Ishikawa (cell line): ENCODE measurements around the gene TINAGL1.

ENCODE experiments used
- CEBPB ChIP-seq: IDR thresholded peaks from 2 replicates; pipeline ENCODE4 v1.6.1; 2012
- CREB1 ChIP-seq: IDR thresholded peaks from 2 replicates; pipeline ENCODE4 v1.6.1; 2012; ENCODE audit warnings: low read depth
- EGR1 ChIP-seq: IDR thresholded peaks from 2 replicates; pipeline ENCODE4 v1.6.1; 2012
- EP300 ChIP-seq: IDR thresholded peaks from 2 replicates; pipeline ENCODE4 v1.6.1; 2012; ENCODE audit warnings: borderline replicate concordance
- MAX ChIP-seq: IDR thresholded peaks from 2 replicates; pipeline ENCODE4 v1.6.1; 2012
- RAD21 ChIP-seq: IDR thresholded peaks from 2 replicates; pipeline ENCODE4 v1.6.1; 2012; ENCODE audit warnings: low read depth
- TCF12 ChIP-seq: IDR thresholded peaks from 2 replicates; pipeline ENCODE4 v1.6.1; 2012; ENCODE audit warnings: low read depth
- TEAD4 ChIP-seq: IDR thresholded peaks from 2 replicates; pipeline ENCODE4 v1.6.1; 2012
- USF1 ChIP-seq: IDR thresholded peaks from 2 replicates; pipeline ENCODE4 v1.6.1; 2012
- YY1 ChIP-seq: IDR thresholded peaks from 2 replicates; pipeline ENCODE4 v1.6.1; 2012; ENCODE audit warnings: low read depth
- ZBTB7A ChIP-seq: IDR thresholded peaks from 2 replicates; pipeline ENCODE4 v1.6.1; 2012; ENCODE audit warnings: low read depth
- TF ChIP-seq, protein P1 (sequence below): IDR thresholded peaks from 2 replicates; pipeline ENCODE4 v1.6.1; 2012; ENCODE audit warnings: low read depth, mild to moderate bottlenecking

- TF ChIP-seq YY1, result no peak
- no peak for TF ChIP-seq ZBTB7A
- TF ChIP-seq MAX, result no peak
- TF ChIP-seq EP300, result no peak
- no peak for TF ChIP-seq CEBPB
- TF ChIP-seq TEAD4, result no peak
- no peak for TF ChIP-seq RAD21
- TF ChIP-seq TCF12, result no peak
- TF ChIP-seq, protein P1, sequence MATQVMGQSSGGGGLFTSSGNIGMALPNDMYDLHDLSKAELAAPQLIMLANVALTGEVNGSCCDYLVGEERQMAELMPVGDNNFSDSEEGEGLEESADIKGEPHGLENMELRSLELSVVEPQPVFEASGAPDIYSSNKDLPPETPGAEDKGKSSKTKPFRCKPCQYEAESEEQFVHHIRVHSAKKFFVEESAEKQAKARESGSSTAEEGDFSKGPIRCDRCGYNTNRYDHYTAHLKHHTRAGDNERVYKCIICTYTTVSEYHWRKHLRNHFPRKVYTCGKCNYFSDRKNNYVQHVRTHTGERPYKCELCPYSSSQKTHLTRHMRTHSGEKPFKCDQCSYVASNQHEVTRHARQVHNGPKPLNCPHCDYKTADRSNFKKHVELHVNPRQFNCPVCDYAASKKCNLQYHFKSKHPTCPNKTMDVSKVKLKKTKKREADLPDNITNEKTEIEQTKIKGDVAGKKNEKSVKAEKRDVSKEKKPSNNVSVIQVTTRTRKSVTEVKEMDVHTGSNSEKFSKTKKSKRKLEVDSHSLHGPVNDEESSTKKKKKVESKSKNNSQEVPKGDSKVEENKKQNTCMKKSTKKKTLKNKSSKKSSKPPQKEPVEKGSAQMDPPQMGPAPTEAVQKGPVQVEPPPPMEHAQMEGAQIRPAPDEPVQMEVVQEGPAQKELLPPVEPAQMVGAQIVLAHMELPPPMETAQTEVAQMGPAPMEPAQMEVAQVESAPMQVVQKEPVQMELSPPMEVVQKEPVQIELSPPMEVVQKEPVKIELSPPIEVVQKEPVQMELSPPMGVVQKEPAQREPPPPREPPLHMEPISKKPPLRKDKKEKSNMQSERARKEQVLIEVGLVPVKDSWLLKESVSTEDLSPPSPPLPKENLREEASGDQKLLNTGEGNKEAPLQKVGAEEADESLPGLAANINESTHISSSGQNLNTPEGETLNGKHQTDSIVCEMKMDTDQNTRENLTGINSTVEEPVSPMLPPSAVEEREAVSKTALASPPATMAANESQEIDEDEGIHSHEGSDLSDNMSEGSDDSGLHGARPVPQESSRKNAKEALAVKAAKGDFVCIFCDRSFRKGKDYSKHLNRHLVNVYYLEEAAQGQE, result no peak
- no peak for TF ChIP-seq USF1
- no peak for TF ChIP-seq CREB1
- TF ChIP-seq EGR1, result no peak
These were observed 9.5 kb downstream of the TINAGL1 start for GRCh38 chr1:31585736-31586365.
